Measurements from ENCODE around the gene DCDC1.

DNA sequence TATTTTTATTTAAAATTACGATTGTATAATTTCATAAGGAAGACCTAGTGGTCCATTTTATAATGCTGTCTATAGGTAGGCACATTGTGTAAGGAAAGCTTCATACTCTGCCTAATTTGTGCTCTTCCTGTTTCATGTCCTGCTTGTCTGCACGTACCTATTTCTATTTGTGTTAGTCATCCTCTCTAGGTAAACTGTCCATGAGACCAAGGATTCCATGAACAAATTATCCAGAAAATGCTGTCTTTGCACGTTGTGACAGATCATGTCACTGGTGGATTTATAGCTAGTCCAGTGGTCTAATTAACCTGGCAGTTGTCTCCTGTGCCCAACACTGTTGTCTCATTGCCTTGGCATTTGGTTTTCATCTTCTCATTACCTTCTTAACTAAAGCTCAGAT, 44.8 kb upstream of the DCDC1 start:
- TF ChIP-seq TAF1 (IDR thresholded peaks at IDR 0.05; ENCODE audit: borderline replicate concordance, insufficient read depth, low read length) (no peak), SIN3A (IDR thresholded peaks at IDR 0.05; ENCODE audit: borderline replicate concordance, insufficient read depth, low read length) (no peak)
- TF ChIP-seq, protein P1, sequence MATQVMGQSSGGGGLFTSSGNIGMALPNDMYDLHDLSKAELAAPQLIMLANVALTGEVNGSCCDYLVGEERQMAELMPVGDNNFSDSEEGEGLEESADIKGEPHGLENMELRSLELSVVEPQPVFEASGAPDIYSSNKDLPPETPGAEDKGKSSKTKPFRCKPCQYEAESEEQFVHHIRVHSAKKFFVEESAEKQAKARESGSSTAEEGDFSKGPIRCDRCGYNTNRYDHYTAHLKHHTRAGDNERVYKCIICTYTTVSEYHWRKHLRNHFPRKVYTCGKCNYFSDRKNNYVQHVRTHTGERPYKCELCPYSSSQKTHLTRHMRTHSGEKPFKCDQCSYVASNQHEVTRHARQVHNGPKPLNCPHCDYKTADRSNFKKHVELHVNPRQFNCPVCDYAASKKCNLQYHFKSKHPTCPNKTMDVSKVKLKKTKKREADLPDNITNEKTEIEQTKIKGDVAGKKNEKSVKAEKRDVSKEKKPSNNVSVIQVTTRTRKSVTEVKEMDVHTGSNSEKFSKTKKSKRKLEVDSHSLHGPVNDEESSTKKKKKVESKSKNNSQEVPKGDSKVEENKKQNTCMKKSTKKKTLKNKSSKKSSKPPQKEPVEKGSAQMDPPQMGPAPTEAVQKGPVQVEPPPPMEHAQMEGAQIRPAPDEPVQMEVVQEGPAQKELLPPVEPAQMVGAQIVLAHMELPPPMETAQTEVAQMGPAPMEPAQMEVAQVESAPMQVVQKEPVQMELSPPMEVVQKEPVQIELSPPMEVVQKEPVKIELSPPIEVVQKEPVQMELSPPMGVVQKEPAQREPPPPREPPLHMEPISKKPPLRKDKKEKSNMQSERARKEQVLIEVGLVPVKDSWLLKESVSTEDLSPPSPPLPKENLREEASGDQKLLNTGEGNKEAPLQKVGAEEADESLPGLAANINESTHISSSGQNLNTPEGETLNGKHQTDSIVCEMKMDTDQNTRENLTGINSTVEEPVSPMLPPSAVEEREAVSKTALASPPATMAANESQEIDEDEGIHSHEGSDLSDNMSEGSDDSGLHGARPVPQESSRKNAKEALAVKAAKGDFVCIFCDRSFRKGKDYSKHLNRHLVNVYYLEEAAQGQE (IDR thresholded peaks at IDR 0.05; ENCODE audit: insufficient read depth in 1 of 2, low read depth in 2 of 2, low read length in 2 of 2) = no peak

Measured in PFSK-1 (cell line).